Retinal pigment epithelial cell (primary cell): ENCODE data around the gene MPPED2.

Experiments used
- DNase-seq: peaks from one replicate; pipeline ENCODE4 v3.0.0-alpha.2; 2010; ENCODE audit warnings: low read depth
- H3K4me3 ChIP-seq: 2 replicates; pipeline ENCODE4 v1.5.1; 2011; ENCODE audit warnings: mild to moderate bottlenecking, low read length, control low read depth, moderate library complexity
- CTCF ChIP-seq: conservative IDR thresholded peaks from 2 replicates; pipeline ENCODE4 v1.5.1; 2011; ENCODE audit warnings: low read depth, low read length, control low read depth, inconsistent platforms

MPPED2 gene

GRCh38 chr11:30459306-30459705, 126.8 kb downstream of the MPPED2 start:
- DNase-seq, result no peak
- H3K4me3 ChIP-seq, result no peak overlapping the region
- no peak for TF ChIP-seq CTCF

GRCh38 chr11:30458541-30458940, 127.6 kb downstream of the MPPED2 start:
- DNase-seq, result no peak
- H3K4me3 ChIP-seq, result no peak overlapping the region
- TF ChIP-seq CTCF, result no peak

GRCh38 chr11:30457087-30457486, 129.1 kb downstream of the MPPED2 start:
- TF ChIP-seq CTCF, result no peak
- DNase-seq, result no peak

GRCh38 chr11:30455025-30455424, 131.1 kb downstream of the MPPED2 start:
- no peak for DNase-seq
- no peak for TF ChIP-seq CTCF
- H3K4me3 ChIP-seq, result no peak overlapping the region

More at GRCh38 chr11:30457087-30457486, 129.1 kb downstream of the MPPED2 start:
- H3K4me3 ChIP-seq, result no peak overlapping the region

GRCh38 chr11:30454541-30454940, 131.6 kb downstream of the MPPED2 start:
- TF ChIP-seq CTCF, result no peak
- no peak overlapping the region for H3K4me3 ChIP-seq
- no peak for DNase-seq

GRCh38 chr11:30454111-30454510, 132.0 kb downstream of the MPPED2 start:
- no peak for TF ChIP-seq CTCF
- DNase-seq, result no peak
- no peak overlapping the region for H3K4me3 ChIP-seq

- no peak for DNase-seq
- no peak for TF ChIP-seq CTCF
- no peak overlapping the region for H3K4me3 ChIP-seq
These were observed 132.4 kb downstream of the MPPED2 start for GRCh38 chr11:30453705-30454104.
